ENCODE data around the gene PPIF. TPM values are rescaled to one million over a fixed set of nuclear protein-coding genes. Genes with fewer than 3 reads are reported as not detected.
A peak's percentile ranks its signal among the peaks of the same experiment; 100 is the strongest.

The PPIF gene
- 10 to 100 TPM; 63.4 to 71.7 (median 64.6) TPM for polyA plus RNA-seq (ENCODE audit: insufficient read length in 3 of 3)

- DNase-seq (ENCODE audit: low read depth in 3 of 3, low spot score in 2 of 3), result peak; percentile 75 to 82 (median 76)
Measured at GRCh38 chr10:79347226-79347893, at the start of gene PPIF. Gene PPIF (plus strand): TSS chr10:79347469. CDS start chr10:79347549, 80 bp downstream.

GRCh38 chr10:79298403-79299244, 48.6 kb upstream of the PPIF start:
- no peak for DNase-seq (ENCODE audit: low read depth in 3 of 3, low spot score in 2 of 3)

- no peak for DNase-seq (ENCODE audit: low read depth in 3 of 3, low spot score in 2 of 3)
Measured at GRCh38 chr10:79299397-79300241, 47.6 kb upstream of the PPIF start.

- DNase-seq (ENCODE audit: low read depth in 3 of 3, low spot score in 2 of 3), result no peak
Measured at GRCh38 chr10:79300711-79301110, 46.6 kb upstream of the PPIF start.

- no peak for DNase-seq (ENCODE audit: low read depth in 3 of 3, low spot score in 2 of 3)
Measured at GRCh38 chr10:79301754-79302530, 45.3 kb upstream of the PPIF start.

GRCh38 chr10:79303631-79304478, 43.4 kb upstream of the PPIF start:
- no peak for DNase-seq (ENCODE audit: low read depth in 3 of 3, low spot score in 2 of 3)

GRCh38 chr10:79304479-79305087, 42.7 kb upstream of the PPIF start:
- DNase-seq (ENCODE audit: low read depth in 3 of 3, low spot score in 2 of 3), result no peak

GRCh38 chr10:79305515-79305914, 41.8 kb upstream of the PPIF start:
- DNase-seq (ENCODE audit: low read depth in 3 of 3, low spot score in 2 of 3), result no peak

- no peak for DNase-seq (ENCODE audit: low read depth in 3 of 3, low spot score in 2 of 3)
Measured at GRCh38 chr10:79305988-79306387, 41.3 kb upstream of the PPIF start.

GRCh38 chr10:79306644-79307220, 40.5 kb upstream of the PPIF start:
- no peak for DNase-seq (ENCODE audit: low read depth in 3 of 3, low spot score in 2 of 3)

- no peak for DNase-seq (ENCODE audit: low read depth in 3 of 3, low spot score in 2 of 3)
Measured at GRCh38 chr10:79308016-79308415, 39.3 kb upstream of the PPIF start.

- no peak for DNase-seq (ENCODE audit: low read depth in 3 of 3, low spot score in 2 of 3)
Measured at GRCh38 chr10:79308969-79309665, 38.2 kb upstream of the PPIF start.

- DNase-seq (ENCODE audit: low read depth in 3 of 3, low spot score in 2 of 3), result no peak
Measured at GRCh38 chr10:79310200-79310865, 36.9 kb upstream of the PPIF start.

GRCh38 chr10:79310911-79311573, 36.2 kb upstream of the PPIF start:
- no peak for DNase-seq (ENCODE audit: low read depth in 3 of 3, low spot score in 2 of 3)

- DNase-seq (ENCODE audit: low read depth in 3 of 3, low spot score in 2 of 3), result no peak
Measured at GRCh38 chr10:79311581-79312407, 35.5 kb upstream of the PPIF start.

- DNase-seq (ENCODE audit: low read depth in 3 of 3, low spot score in 2 of 3), result no peak
Measured at GRCh38 chr10:79312601-79313187, 34.6 kb upstream of the PPIF start.
